K562 (cell line): ENCODE measurements around the gene FMO5. TPM values are rescaled to one million over a fixed set of nuclear protein-coding genes. Genes with fewer than 3 reads are reported as not detected.

Experiments
- BDP1 ChIP-seq: IDR thresholded peaks from 3 replicates; pipeline ENCODE4 v1.6.1; 2011; ENCODE audit not compliant: insufficient read length, insufficient read depth
- FOS ChIP-seq: IDR thresholded peaks from 3 replicates; pipeline ENCODE4 v1.6.1; 2011; ENCODE audit not compliant: insufficient read length; ENCODE audit errors: extremely low read depth
- GABPA ChIP-seq: fragments of 200-800 bp; sonication (Bioruptor generic); conservative IDR thresholded peaks from 2 replicates; pipeline ENCODE4 v1.6.1; 2016; ENCODE audit warnings: low read depth, missing genetic modification characterization, missing compliant biosample characterization
- PTTG1 ChIP-seq: fragments of 450-650 bp; IDR thresholded peaks from 2 replicates; pipeline ENCODE4 v1.6.1; 2016; ENCODE audit warnings: low read depth, mild to moderate bottlenecking, missing genetic modification characterization, missing compliant biosample characterization
- TBP ChIP-seq: optimal IDR thresholded peaks from 2 replicates; pipeline ENCODE3; 2011; ENCODE audit warnings: low read depth, low read length, improper control_type of control experiment
- ZFP30 ChIP-seq: fragments of 250-450 bp; sonication (Bioruptor Pico); IDR thresholded peaks from 2 replicates; pipeline ENCODE4 v1.8.0; 2022; ENCODE audit warnings: moderate library complexity, mild to moderate bottlenecking, inconsistent platforms, borderline replicate concordance
- ZNF263 ChIP-seq: sonication (generic); formaldehyde crosslinking; IDR thresholded peaks from 2 replicates; pipeline ENCODE4 v1.8.0; 2022; ENCODE audit warnings: mild to moderate bottlenecking, missing genetic modification reagents, borderline replicate concordance
- polyA plus RNA-seq, 8 experiments: library from polyadenylated mRNA; depleted of rRNA in 4 of 8; stranded (reverse) in 5 of 8; unstranded in 3 of 8; fragments of >200 nt; fragmentation: Nextera tagmentation in 2 of 8; fragmentation: Illumina TruSeq in 1 of 8; extraction: Ambion mirVana in 2 of 8; extraction: Trizol in 1 of 8; gene quantifications; 2 replicates each; pipeline versions ENCODE4 v1.2.1 to v1.2.3, GENCODE V29; 2011 to 2014; ENCODE audit warnings: inconsistent platforms in 1 of 8, missing spikeins in 1 of 8
- total RNA-seq, 7 experiments: library from RNA; depleted of rRNA in 6 of 7; stranded (reverse); fragments of >200 nt in 6 of 7; fragmentation: Illumina TruSeq in 2 of 7; extraction: Trizol in 2 of 7; gene quantifications; 2 replicates each; pipeline versions ENCODE4 v1.2.1 to v1.2.3, GENCODE V29; 2011 to 2021; ENCODE audit warnings: low replicate concordance in 1 of 7
- TF ChIP-seq, protein P1 (sequence below), 2 experiments: fragments of 450-650 bp in 1 of 2; sonication (generic) in 1 of 2; formaldehyde crosslinking in 1 of 2; IDR thresholded peaks; 2 replicates each; pipeline versions ENCODE4 v1.7.1 to v1.9.0; 2016 to 2022; ENCODE audit warnings: inconsistent platforms in 1 of 2, mild to moderate bottlenecking in 1 of 2, missing genetic modification reagents in 1 of 2
- TF ChIP-seq, protein P2 (sequence below): sonication (generic); formaldehyde crosslinking; IDR thresholded peaks from 2 replicates; pipeline ENCODE4 v1.8.1; 2023; ENCODE audit warnings: mild to moderate bottlenecking, missing genetic modification reagents
- TF ChIP-seq, protein P3 (sequence below): fragments of 450-650 bp; formaldehyde crosslinking; IDR thresholded peaks from 2 replicates; pipeline ENCODE4 v1.4.0; 2020; ENCODE audit warnings: mild to moderate bottlenecking, moderate library complexity
- TF ChIP-seq, protein P4 (sequence below): fragments of 450-650 bp; formaldehyde crosslinking; IDR thresholded peaks from 2 replicates; pipeline ENCODE4 v1.4.0; 2020; ENCODE audit warnings: mild to moderate bottlenecking, moderate library complexity

FMO5 gene
- total and polyA plus RNA-seq, 9 of the 15 experiments (the other 6 are each of a cell fraction or from before 2014, with no cell fraction given), result 0.11 to 0.69 (median 0.19) TPM; not detected in 1

DNA sequence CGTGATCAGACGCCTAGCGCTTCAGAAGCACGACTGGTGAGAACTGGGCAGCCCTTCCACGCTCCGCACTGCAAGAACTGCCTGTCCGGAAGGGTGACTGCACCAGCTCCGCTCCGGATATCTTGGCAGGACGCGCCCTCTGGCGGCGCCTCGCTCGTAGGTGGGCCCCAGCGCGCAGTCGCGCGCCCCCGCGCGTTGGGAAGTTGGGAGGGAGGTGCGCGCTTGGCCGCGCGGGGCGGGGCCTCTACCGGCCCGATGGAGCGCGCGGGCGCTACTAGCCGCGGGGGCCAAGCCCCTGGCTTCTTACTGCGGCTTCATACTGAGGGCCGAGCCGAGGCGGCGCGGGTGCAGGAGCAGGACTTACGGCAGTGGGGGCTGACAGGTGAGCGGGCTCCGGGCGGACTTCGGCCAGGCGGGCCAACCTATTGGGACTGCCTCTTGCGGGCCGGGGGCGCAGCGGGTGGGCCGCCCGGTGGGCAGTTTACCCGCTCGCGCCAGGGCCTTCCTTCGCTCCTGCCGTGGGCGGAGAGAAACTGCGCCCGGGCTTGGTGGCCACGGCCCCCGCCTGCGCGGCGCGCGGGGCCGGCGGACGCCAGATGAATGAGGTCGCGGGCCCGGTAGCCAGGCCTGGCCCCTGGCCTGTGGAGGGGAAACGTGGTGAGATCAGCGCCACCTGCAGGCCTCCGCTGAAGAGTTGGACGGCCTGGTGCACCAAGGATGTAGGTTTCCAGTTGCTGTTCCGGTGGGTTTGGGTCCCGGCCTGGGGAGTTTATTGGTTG is 17.5 kb upstream of the FMO5 start, which contains the start of gene CHD1L (continued):
- TF ChIP-seq, protein P1, sequence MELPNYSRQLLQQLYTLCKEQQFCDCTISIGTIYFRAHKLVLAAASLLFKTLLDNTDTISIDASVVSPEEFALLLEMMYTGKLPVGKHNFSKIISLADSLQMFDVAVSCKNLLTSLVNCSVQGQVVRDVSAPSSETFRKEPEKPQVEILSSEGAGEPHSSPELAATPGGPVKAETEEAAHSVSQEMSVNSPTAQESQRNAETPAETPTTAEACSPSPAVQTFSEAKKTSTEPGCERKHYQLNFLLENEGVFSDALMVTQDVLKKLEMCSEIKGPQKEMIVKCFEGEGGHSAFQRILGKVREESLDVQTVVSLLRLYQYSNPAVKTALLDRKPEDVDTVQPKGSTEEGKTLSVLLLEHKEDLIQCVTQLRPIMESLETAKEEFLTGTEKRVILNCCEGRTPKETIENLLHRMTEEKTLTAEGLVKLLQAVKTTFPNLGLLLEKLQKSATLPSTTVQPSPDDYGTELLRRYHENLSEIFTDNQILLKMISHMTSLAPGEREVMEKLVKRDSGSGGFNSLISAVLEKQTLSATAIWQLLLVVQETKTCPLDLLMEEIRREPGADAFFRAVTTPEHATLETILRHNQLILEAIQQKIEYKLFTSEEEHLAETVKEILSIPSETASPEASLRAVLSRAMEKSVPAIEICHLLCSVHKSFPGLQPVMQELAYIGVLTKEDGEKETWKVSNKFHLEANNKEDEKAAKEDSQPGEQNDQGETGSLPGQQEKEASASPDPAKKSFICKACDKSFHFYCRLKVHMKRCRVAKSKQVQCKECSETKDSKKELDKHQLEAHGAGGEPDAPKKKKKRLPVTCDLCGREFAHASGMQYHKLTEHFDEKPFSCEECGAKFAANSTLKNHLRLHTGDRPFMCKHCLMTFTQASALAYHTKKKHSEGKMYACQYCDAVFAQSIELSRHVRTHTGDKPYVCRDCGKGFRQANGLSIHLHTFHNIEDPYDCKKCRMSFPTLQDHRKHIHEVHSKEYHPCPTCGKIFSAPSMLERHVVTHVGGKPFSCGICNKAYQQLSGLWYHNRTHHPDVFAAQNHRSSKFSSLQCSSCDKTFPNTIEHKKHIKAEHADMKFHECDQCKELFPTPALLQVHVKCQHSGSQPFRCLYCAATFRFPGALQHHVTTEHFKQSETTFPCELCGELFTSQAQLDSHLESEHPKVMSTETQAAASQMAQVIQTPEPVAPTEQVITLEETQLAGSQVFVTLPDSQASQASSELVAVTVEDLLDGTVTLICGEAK (IDR thresholded peaks at IDR 0.05), result peak; percentile 53; the same call in 1 of the 2 replicates
- TF ChIP-seq, protein P1 (CRISPR knock-in tag; IDR thresholded peaks at IDR 0.05), result peak; percentile 54; the same call in 1 of the 2 replicates
- TF ChIP-seq ZNF263 (no peak), FOS (no peak), BDP1 (no peak), GABPA (tag) (peak; percentile 40; the same call in 1 of the 2 replicates), ZFP30 (no peak), PTTG1 (tag) (no peak), TBP (peak; percentile 80)
- TF ChIP-seq, protein P2, sequence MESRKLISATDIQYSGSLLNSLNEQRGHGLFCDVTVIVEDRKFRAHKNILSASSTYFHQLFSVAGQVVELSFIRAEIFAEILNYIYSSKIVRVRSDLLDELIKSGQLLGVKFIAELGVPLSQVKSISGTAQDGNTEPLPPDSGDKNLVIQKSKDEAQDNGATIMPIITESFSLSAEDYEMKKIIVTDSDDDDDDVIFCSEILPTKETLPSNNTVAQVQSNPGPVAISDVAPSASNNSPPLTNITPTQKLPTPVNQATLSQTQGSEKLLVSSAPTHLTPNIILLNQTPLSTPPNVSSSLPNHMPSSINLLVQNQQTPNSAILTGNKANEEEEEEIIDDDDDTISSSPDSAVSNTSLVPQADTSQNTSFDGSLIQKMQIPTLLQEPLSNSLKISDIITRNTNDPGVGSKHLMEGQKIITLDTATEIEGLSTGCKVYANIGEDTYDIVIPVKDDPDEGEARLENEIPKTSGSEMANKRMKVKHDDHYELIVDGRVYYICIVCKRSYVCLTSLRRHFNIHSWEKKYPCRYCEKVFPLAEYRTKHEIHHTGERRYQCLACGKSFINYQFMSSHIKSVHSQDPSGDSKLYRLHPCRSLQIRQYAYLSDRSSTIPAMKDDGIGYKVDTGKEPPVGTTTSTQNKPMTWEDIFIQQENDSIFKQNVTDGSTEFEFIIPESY (CRISPR knock-in tag), result peak; percentile 71
- TF ChIP-seq, protein P3, sequence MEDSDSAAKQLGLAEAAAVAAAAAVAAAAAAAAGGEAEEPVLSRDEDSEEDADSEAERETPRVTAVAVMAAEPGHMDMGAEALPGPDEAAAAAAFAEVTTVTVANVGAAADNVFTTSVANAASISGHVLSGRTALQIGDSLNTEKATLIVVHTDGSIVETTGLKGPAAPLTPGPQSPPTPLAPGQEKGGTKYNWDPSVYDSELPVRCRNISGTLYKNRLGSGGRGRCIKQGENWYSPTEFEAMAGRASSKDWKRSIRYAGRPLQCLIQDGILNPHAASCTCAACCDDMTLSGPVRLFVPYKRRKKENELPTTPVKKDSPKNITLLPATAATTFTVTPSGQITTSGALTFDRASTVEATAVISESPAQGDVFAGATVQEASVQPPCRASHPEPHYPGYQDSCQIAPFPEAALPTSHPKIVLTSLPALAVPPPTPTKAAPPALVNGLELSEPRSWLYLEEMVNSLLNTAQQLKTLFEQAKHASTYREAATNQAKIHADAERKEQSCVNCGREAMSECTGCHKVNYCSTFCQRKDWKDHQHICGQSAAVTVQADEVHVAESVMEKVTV (CRISPR knock-in tag), result peak; percentile 85
- TF ChIP-seq, protein P4, sequence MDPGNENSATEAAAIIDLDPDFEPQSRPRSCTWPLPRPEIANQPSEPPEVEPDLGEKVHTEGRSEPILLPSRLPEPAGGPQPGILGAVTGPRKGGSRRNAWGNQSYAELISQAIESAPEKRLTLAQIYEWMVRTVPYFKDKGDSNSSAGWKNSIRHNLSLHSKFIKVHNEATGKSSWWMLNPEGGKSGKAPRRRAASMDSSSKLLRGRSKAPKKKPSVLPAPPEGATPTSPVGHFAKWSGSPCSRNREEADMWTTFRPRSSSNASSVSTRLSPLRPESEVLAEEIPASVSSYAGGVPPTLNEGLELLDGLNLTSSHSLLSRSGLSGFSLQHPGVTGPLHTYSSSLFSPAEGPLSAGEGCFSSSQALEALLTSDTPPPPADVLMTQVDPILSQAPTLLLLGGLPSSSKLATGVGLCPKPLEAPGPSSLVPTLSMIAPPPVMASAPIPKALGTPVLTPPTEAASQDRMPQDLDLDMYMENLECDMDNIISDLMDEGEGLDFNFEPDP (CRISPR knock-in tag), result no peak
